Neutrophil (primary cell): ENCODE data around the gene MDGA2.
"Not testable (repeated sequence)": the region's sequence is repeated elsewhere in the genome, so short reads cannot be mapped to it uniquely, and the experiment has no call there.

Experiments
- H3K27ac ChIP-seq: fragments of 200-600 bp; sonication (generic); 2 replicates; pipeline ENCODE4 v1.5.1; 2016; ENCODE audit warnings: mild to moderate bottlenecking, moderate library complexity
- H3K27me3 ChIP-seq: fragments of 200-600 bp; sonication (generic); 2 replicates; pipeline ENCODE4 v1.6.0; 2016; ENCODE audit warnings: mild to moderate bottlenecking
- H3K36me3 ChIP-seq: fragments of 200-600 bp; sonication (generic); 2 replicates; pipeline ENCODE4 v1.5.1; 2017
- H3K4me1 ChIP-seq, 2 experiments: fragments of 200-600 bp in 1 of 2; sonication (generic) in 1 of 2; 1 replicate in 1 of 2; 2 replicates in 1 of 2; pipeline versions ENCODE4 v1.5.1 to v1.6.1; 2013 to 2016; ENCODE audit warnings: low read depth in 1 of 2, low read length in 1 of 2, mild to moderate bottlenecking in 1 of 2, moderate library complexity in 1 of 2; ENCODE audit not compliant: control insufficient read depth in 1 of 2, insufficient read depth in 1 of 2
- H3K4me3 ChIP-seq, 2 experiments: fragments of 200-600 bp in 1 of 2; sonication (generic) in 1 of 2; 1 replicate in 1 of 2; 2 replicates in 1 of 2; pipeline ENCODE4 v1.5.1; 2013 to 2016; ENCODE audit warnings: low read depth in 1 of 2, low read length in 1 of 2, mild to moderate bottlenecking in 1 of 2, moderate library complexity in 1 of 2
- H3K9me3 ChIP-seq: fragments of 200-600 bp; sonication (generic); 2 replicates; pipeline ENCODE4 v1.5.1; 2016
- TF ChIP-seq, protein P1 (sequence below): fragments of 200-600 bp; sonication (generic); IDR thresholded peaks from 2 replicates; pipeline ENCODE4 v1.5.1; 2016; ENCODE audit warnings: antibody characterized with exemption

MDGA2 gene

DNA sequence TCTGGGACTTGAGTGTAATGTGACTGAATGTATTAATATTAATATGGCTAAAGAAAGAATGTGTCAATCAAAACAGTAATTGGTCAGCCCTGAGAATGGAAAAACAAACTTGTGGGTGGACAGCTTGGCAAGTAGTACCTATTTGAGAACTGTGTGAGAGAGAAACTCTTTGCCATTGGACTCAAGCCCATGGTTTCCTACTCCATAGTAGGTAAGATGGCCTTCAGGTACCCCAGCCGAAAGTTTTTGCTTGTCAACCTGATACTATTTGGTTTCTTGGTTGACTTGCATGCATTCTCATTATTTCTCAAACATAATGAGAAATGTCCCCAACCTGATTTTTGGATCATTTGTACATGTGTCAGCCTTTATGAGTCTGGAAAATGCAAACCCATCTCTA is 391.1 kb downstream of the MDGA2 start:
- Histone ChIP-seq H3K36me3 (no peaks in the 10 kb centered on the region), H3K4me3 (no peak overlapping the region), H3K9me3 (no peaks in the 10 kb centered on the region), H3K27ac (no peak overlapping the region), H3K27me3 (no peaks in the 10 kb centered on the region), H3K4me1 (no peaks in the 10 kb centered on the region)
- TF ChIP-seq, protein P1, sequence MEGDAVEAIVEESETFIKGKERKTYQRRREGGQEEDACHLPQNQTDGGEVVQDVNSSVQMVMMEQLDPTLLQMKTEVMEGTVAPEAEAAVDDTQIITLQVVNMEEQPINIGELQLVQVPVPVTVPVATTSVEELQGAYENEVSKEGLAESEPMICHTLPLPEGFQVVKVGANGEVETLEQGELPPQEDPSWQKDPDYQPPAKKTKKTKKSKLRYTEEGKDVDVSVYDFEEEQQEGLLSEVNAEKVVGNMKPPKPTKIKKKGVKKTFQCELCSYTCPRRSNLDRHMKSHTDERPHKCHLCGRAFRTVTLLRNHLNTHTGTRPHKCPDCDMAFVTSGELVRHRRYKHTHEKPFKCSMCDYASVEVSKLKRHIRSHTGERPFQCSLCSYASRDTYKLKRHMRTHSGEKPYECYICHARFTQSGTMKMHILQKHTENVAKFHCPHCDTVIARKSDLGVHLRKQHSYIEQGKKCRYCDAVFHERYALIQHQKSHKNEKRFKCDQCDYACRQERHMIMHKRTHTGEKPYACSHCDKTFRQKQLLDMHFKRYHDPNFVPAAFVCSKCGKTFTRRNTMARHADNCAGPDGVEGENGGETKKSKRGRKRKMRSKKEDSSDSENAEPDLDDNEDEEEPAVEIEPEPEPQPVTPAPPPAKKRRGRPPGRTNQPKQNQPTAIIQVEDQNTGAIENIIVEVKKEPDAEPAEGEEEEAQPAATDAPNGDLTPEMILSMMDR = no peak

DNA sequence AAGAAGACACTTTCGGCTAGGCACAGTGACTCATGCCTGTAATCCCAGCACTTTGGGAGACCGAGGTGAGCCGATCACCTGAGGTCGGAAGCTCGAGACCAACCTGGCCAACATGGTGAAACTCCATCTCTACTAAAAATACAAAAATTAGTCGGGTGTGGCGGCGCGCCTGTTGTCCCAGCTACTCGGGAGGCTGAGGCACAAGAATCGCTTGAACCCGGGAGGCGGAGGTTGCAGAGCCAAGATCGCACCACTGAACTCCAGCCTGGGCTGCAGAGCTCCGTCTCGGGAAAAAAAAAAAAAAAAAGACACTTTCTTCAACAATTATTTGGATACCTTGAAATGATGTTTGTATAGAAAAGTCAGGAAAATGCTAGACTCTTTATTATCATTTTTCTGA is 393.6 kb downstream of the MDGA2 start:
- H3K36me3 ChIP-seq, H3K27ac ChIP-seq, H3K9me3 ChIP-seq, H3K27me3 ChIP-seq, H3K4me1 ChIP-seq, H3K4me3 ChIP-seq: not testable (repeated sequence)

DNA sequence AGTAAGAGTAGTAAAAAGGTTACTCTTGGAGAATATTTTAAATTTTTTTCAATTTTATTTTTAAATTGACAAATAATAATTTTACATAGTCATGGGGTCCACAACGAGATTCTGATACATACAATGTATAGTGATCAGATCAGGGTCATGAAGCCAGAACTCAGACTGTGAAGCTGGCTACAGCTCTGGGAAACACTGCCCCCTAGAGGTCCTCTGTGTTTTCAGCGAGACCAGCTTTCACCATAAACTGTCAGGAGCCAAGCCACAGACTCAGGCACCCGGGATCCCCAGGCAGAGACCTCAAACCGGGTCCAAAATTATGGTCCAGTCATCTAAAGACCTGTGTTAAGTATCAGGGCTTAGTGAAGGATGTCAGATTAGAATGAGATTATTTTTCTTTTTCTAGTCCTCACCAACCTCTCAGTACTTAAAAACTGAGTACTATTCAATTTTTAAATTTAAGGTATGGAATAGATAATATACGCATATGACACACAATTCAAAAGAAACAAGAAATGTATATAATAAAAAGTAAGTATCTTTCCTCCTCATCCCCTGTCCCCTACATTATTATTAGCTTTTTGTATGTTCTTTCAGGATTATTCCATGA is 397.1 kb downstream of the MDGA2 start:
- Histone ChIP-seq H3K4me1 (no peaks in the 10 kb centered on the region), H3K27ac (no peak overlapping the region), H3K27me3 (no peaks in the 10 kb centered on the region), H3K36me3 (no peaks in the 10 kb centered on the region), H3K4me3 (no peak overlapping the region), H3K9me3 (no peaks in the 10 kb centered on the region)
- TF ChIP-seq, protein P1 = no peak

DNA sequence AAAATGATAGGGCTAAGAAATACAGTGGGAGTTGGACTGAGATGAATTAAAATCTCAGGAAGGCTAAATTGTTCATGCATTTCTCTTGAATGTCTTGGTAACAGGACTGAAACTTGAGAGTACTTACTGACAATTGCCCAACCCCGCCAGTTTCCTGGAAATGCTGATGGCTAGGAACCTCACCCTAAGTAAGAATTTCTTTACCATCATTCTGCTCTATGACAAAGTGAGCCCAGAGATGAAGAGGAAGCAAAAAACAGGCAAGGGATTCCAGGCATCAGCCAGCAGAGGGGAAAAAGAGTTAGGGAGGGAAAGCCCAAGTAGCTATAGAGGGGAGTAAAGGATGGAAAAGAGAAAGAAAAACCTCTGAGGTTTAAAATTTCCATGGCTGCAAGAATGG is 397.7 kb downstream of the MDGA2 start:
- Histone ChIP-seq H3K4me3 (no peak overlapping the region), H3K36me3 (no peaks in the 10 kb centered on the region), H3K9me3 (no peaks in the 10 kb centered on the region), H3K27me3 (no peaks in the 10 kb centered on the region), H3K27ac (no peak overlapping the region), H3K4me1 (no peaks in the 10 kb centered on the region)
- TF ChIP-seq, protein P1 = no peak

DNA sequence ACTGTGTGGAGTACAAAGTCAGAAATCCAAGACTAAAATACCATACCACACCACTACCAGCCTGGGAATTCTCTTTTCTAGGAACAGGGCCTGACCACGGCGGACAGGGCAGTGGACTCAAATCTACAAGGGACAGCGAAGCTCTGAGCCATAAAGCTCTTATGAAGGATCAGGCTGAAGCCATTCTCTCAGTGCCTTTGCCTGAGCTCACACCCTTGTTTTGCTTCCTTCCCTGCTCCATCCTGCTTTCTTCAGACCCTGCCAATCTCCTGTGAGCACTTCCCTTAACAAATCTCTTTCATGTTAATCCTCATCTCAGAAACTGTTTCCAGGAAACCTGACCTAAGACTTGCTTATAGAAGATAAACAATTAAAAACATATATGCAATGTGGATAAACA is 398.5 kb downstream of the MDGA2 start:
- H3K27ac ChIP-seq = no peak overlapping the region
- H3K4me1 ChIP-seq = no peaks in the 10 kb centered on the region
- TF ChIP-seq, protein P1 = no peak
- H3K27me3 ChIP-seq = no peaks in the 10 kb centered on the region
- no peaks in the 10 kb centered on the region for H3K36me3 ChIP-seq
- H3K9me3 ChIP-seq = no peaks in the 10 kb centered on the region
- no peak overlapping the region for H3K4me3 ChIP-seq

DNA sequence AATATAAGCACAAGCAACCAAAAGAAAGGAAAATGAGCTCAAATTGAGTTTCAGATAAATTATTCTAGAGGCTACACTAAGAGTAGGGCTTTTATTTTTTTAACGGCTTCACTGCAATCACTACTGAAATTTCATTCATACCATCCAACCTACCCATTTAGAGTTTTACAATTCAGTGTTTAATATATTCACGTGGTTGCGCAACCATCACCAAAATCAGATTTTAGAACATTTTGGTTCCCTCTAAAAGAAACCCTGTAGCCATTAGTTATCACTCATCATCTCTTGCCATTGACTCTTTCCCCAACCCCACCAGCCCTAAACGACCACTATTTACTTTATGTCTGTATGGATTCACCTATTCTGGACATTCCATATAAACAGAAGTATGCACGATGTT is 401.5 kb downstream of the MDGA2 start:
- H3K27me3 ChIP-seq = no peaks in the 10 kb centered on the region
- H3K27ac ChIP-seq = no peak overlapping the region
- no peaks in the 10 kb centered on the region for H3K36me3 ChIP-seq
- no peaks in the 10 kb centered on the region for H3K9me3 ChIP-seq
- H3K4me3 ChIP-seq = no peak overlapping the region
- TF ChIP-seq, protein P1 = no peak
- H3K4me1 ChIP-seq = no peaks in the 10 kb centered on the region
